ENCODE results near the gene CCDC185. TPM values are rescaled to one million over a fixed set of nuclear protein-coding genes. Genes with fewer than 3 reads are reported as not detected.

The CCDC185 gene
- total and polyA plus RNA-seq, 4 donors, result not detected

- Histone ChIP-seq H3K9ac (ENCODE audit: low read depth in 1 of 2, low read length in 2 of 2) (no peak overlapping the region), H3K9me3 (ENCODE audit: control insufficient read depth in 4 of 4, low read length in 3 of 4) (no peaks in the 10 kb centered on the region), H3K4me3 (ENCODE audit: low read depth in 1 of 3, low read length in 3 of 3) (no peak overlapping the region), H3K36me3 (ENCODE audit: control insufficient read depth in 4 of 4, insufficient read depth in 3 of 4, low read depth in 1 of 4, low read length in 3 of 4) (no peaks in the 10 kb centered on the region), H3K4me1 (ENCODE audit: control insufficient read depth in 4 of 4, insufficient read depth in 4 of 4, low read length in 3 of 4) (no peaks in the 10 kb centered on the region), H3K27me3 (ENCODE audit: control insufficient read depth in 4 of 4, insufficient read depth in 4 of 4, low read length in 3 of 4) (no peaks in the 10 kb centered on the region), H3K27ac (ENCODE audit: low read depth in 1 of 2, low read length in 2 of 2) (no peak overlapping the region)
- DNase-seq (ENCODE audit: low spot score), result no peak
- no peak for TF ChIP-seq YY1 (IDR thresholded peaks at IDR 0.05)
- no peak for TF ChIP-seq EGR1 (IDR thresholded peaks at IDR 0.05; ENCODE audit: low read depth in 2 of 2)
- TF ChIP-seq ZBTB33 (IDR thresholded peaks at IDR 0.05), result no peak
- no peak for TF ChIP-seq FOXA2 (IDR thresholded peaks at IDR 0.05)
- TF ChIP-seq NR2F2 (IDR thresholded peaks at IDR 0.05), result no peak
- TF ChIP-seq RXRA (IDR thresholded peaks at IDR 0.05), result no peak
- no peak for TF ChIP-seq MAX (IDR thresholded peaks at IDR 0.05)
- TF ChIP-seq SP1 (IDR thresholded peaks at IDR 0.05), result no peak
- TF ChIP-seq JUND (IDR thresholded peaks at IDR 0.05), result no peak
- no peak for TF ChIP-seq ATF3 (IDR thresholded peaks at IDR 0.05)
- no peak for TF ChIP-seq CTCF (IDR thresholded peaks at IDR 0.05; ENCODE audit: low read depth, low read length, missing input control)
- TF ChIP-seq GABPA (IDR thresholded peaks at IDR 0.05 in 1 of 2, conservative IDR thresholded peaks at IDR 0.05 in 1 of 2), result no peak
- 80% methylated on average over 2 of the region's 2 CpGs for WGBS
These were observed 8.9 kb downstream of the CCDC185 start for GRCh38 chr1:223401873-223402789.

- H3K4me1 ChIP-seq (ENCODE audit: control insufficient read depth in 4 of 4, insufficient read depth in 4 of 4, low read length in 3 of 4), result no peaks in the 10 kb centered on the region
- no peaks in the 10 kb centered on the region for H3K36me3 ChIP-seq (ENCODE audit: control insufficient read depth in 4 of 4, insufficient read depth in 3 of 4, low read depth in 1 of 4, low read length in 3 of 4)
- H3K27ac ChIP-seq (ENCODE audit: low read depth in 1 of 2, low read length in 2 of 2), result no peak overlapping the region
- WGBS, result 81% methylated on average over 2 of the region's 2 CpGs
- H3K4me3 ChIP-seq (ENCODE audit: low read depth in 1 of 3, low read length in 3 of 3), result no peak overlapping the region
- H3K9ac ChIP-seq (ENCODE audit: low read depth in 1 of 2, low read length in 2 of 2), result no peak overlapping the region
- no peak for TF ChIP-seq GABPA (IDR thresholded peaks at IDR 0.05 in 1 of 2, conservative IDR thresholded peaks at IDR 0.05 in 1 of 2)
- TF ChIP-seq SP1 (IDR thresholded peaks at IDR 0.05), result no peak
- TF ChIP-seq FOXA2 (IDR thresholded peaks at IDR 0.05), result no peak
- no peak for TF ChIP-seq RXRA (IDR thresholded peaks at IDR 0.05)
- TF ChIP-seq FOXA1 (IDR thresholded peaks at IDR 0.05), result no peak
- no peak for TF ChIP-seq ZBTB33 (IDR thresholded peaks at IDR 0.05)
- TF ChIP-seq YY1 (IDR thresholded peaks at IDR 0.05), result no peak
- no peak for TF ChIP-seq MAX (IDR thresholded peaks at IDR 0.05)
- TF ChIP-seq CTCF (IDR thresholded peaks at IDR 0.05; ENCODE audit: low read depth, low read length, missing input control), result no peak
- TF ChIP-seq RAD21 (IDR thresholded peaks at IDR 0.05), result no peak
- TF ChIP-seq TAF1 (conservative IDR thresholded peaks at IDR 0.05), result no peak
- no peak for TF ChIP-seq NR2F2 (IDR thresholded peaks at IDR 0.05)
- no peak for TF ChIP-seq HNF4G (IDR thresholded peaks at IDR 0.05)
- no peak for TF ChIP-seq EGR1 (IDR thresholded peaks at IDR 0.05; ENCODE audit: low read depth in 2 of 2)
- TF ChIP-seq REST (IDR thresholded peaks at IDR 0.05), result no peak
- H3K27me3 ChIP-seq (ENCODE audit: control insufficient read depth in 4 of 4, insufficient read depth in 4 of 4, low read length in 3 of 4), result no peaks in the 10 kb centered on the region
- no peak for DNase-seq (ENCODE audit: low spot score)
- no peaks in the 10 kb centered on the region for H3K9me3 ChIP-seq (ENCODE audit: control insufficient read depth in 4 of 4, low read length in 3 of 4)
These were observed 9.6 kb downstream of the CCDC185 start for GRCh38 chr1:223402790-223403142.

All from liver (tissue), 9 donors.